HCT116 (cell line): ENCODE measurements around the gene GPR101. TPM values are rescaled to one million over a fixed set of nuclear protein-coding genes. Genes with fewer than 3 reads are reported as not detected.

Source experiments
- ATAC-seq: fragments of 200-7000 bp; cut with Tn5 transposase; 2 replicates; pipeline ENCODE4 v1.9.1; 2020; ENCODE audit warnings: mild to moderate bottlenecking, moderate library complexity
- BruUV-seq: library from RNA; stranded (reverse); fragments of 400-500 nt; replicated peaks from 2 replicates; lab custom pipeline; 2021; lab: Mats Ljungman, UMichigan
- CTCF ChIA-PET: fragments of 300-600 bp; sonication (Branson Sonifier 250); formaldehyde crosslinking; loops from one replicate; lab custom pipeline; 2021; ENCODE audit warnings: antibody characterized with exemption; lab: Charles Lee
- POLR2A ChIA-PET: fragments of 300-600, 350-600 bp; sonication (Branson Sonifier 250); formaldehyde crosslinking; loops from one replicate; lab custom pipeline; 2021; ENCODE audit warnings: antibody characterized with exemption; lab: Charles Lee
- RAD21 ChIA-PET, 2 experiments: fragments of 300-600 bp; sonication (Branson Sonifier 250); formaldehyde crosslinking; loops; one replicate each; lab custom pipeline; 2023; ENCODE audit warnings: low total read pairs in 2 of 2; ENCODE audit not compliant: uncharacterized antibody in 2 of 2, unreplicated experiment in 2 of 2, low non-redundant PET in 1 of 2; lab: Charles Lee
- DNase-seq: peaks from one replicate; pipeline ENCODE4 v3.0.0-alpha.2; 2010; ENCODE audit warnings: low read depth, low spot score
- H2AFZ ChIP-seq: fragments of 200-600 bp; shearing (Covaris generic), sonication (generic); 2 replicates; pipeline ENCODE4 v1.6.1; 2017; ENCODE audit warnings: low read depth, mixed run types, mixed read lengths, antibody characterized with exemption, low read length; ENCODE audit not compliant: poor library complexity, severe bottlenecking
- H3K27ac ChIP-seq: 2 replicates; pipeline ENCODE4 v1.5.1; 2012; ENCODE audit warnings: low read depth, low read length
- H3K27me3 ChIP-seq: fragments of 200-600 bp; sonication (generic); 2 replicates; pipeline ENCODE4 v1.6.1; 2016; ENCODE audit warnings: mixed run types, low read length, mixed read lengths; ENCODE audit not compliant: insufficient read depth
- H3K36me3 ChIP-seq, 2 experiments: fragments of 200-500 bp in 1 of 2; fragments of 200-600 bp in 1 of 2; sonication (Bioruptor generic) in 1 of 2; sonication (generic) in 1 of 2; 2 replicates each; pipeline versions ENCODE4 v1.5.1 to v1.6.1; 2014 to 2016; ENCODE audit warnings: low read length in 2 of 2, inconsistent platforms in 1 of 2, mixed read lengths in 1 of 2, mixed run types in 1 of 2; ENCODE audit not compliant: insufficient read depth in 2 of 2, control insufficient read depth in 1 of 2
- H3K4me1 ChIP-seq, 2 experiments: fragments of 200-600 bp in 1 of 2; sonication (generic) in 1 of 2; 2 replicates each; pipeline versions ENCODE4 v1.5.1 to v1.6.1; 2012 to 2017; ENCODE audit warnings: low read length in 2 of 2, inconsistent platforms in 1 of 2, mild to moderate bottlenecking in 1 of 2, mixed read lengths in 1 of 2, mixed run types in 1 of 2, moderate library complexity in 1 of 2; ENCODE audit not compliant: insufficient read depth in 2 of 2, control insufficient read depth in 1 of 2
- H3K4me2 ChIP-seq: fragments of 200-600 bp; sonication (generic); 2 replicates; pipeline ENCODE4 v1.6.1; 2017; ENCODE audit warnings: mixed run types, low read length, mixed read lengths
- H3K4me3 ChIP-seq, 2 experiments: fragments of 200-600 bp in 1 of 2; sonication (generic) in 1 of 2; replicated peaks in 1 of 2; 2 replicates each; pipeline ENCODE4 v1.5.1; 2011 to 2016; ENCODE audit warnings: low read length in 2 of 2, control low read depth in 1 of 2, low read depth in 1 of 2, mild to moderate bottlenecking in 1 of 2, mixed read lengths in 1 of 2, mixed run types in 1 of 2
- H3K79me2 ChIP-seq: fragments of 200-600 bp; sonication (generic); 2 replicates; pipeline ENCODE4 v1.6.1; 2017; ENCODE audit warnings: mild to moderate bottlenecking, mixed run types, low read length, moderate library complexity, mixed read lengths; ENCODE audit not compliant: insufficient read depth
- H3K9ac ChIP-seq: fragments of 200-600 bp; sonication (generic); 2 replicates; pipeline ENCODE4 v1.6.1; 2016; ENCODE audit warnings: low read length, mixed read lengths
- H3K9me2 ChIP-seq: fragments of 200-600 bp; sonication (generic), shearing (Covaris generic); 2 replicates; pipeline ENCODE4 v1.6.1; 2017; ENCODE audit warnings: mixed run types, mild to moderate bottlenecking, moderate library complexity; ENCODE audit not compliant: insufficient read depth
- H3K9me3 ChIP-seq, 2 experiments: fragments of 200-500 bp in 1 of 2; fragments of 200-600 bp in 1 of 2; sonication (Bioruptor generic) in 1 of 2; sonication (generic) in 1 of 2; 2 replicates each; pipeline ENCODE4 v1.6.1; 2014 to 2017; ENCODE audit warnings: low read length in 2 of 2, mixed read lengths in 2 of 2, inconsistent platforms in 1 of 2, low read depth in 1 of 2, mild to moderate bottlenecking in 1 of 2, mixed run types in 1 of 2, moderate library complexity in 1 of 2; ENCODE audit not compliant: control insufficient read depth in 1 of 2, insufficient read depth in 1 of 2
- H4K20me1 ChIP-seq: fragments of 200-600 bp; sonication (generic), shearing (Covaris generic); 2 replicates; pipeline ENCODE4 v1.6.1; 2017; ENCODE audit warnings: mixed run types, mild to moderate bottlenecking, moderate library complexity; ENCODE audit not compliant: insufficient read depth
- CBX3 ChIP-seq: IDR thresholded peaks from 2 replicates; pipeline ENCODE4 v1.6.1; 2012; ENCODE audit warnings: low read depth
- CEBPB ChIP-seq: IDR thresholded peaks from 2 replicates; pipeline ENCODE4 v1.6.1; 2012; ENCODE audit warnings: low read depth
- EGR1 ChIP-seq: IDR thresholded peaks from 2 replicates; pipeline ENCODE4 v1.6.1; 2012; ENCODE audit warnings: low read depth
- ELF1 ChIP-seq: IDR thresholded peaks from 2 replicates; pipeline ENCODE4 v1.6.1; 2012; ENCODE audit warnings: low read depth, borderline replicate concordance
- FOSL1 ChIP-seq: IDR thresholded peaks from 2 replicates; pipeline ENCODE4 v1.6.1; 2012; ENCODE audit warnings: low read depth
- MAX ChIP-seq: IDR thresholded peaks from 2 replicates; pipeline ENCODE4 v1.6.1; 2012
- RAD21 ChIP-seq: IDR thresholded peaks from 2 replicates; pipeline ENCODE4 v1.6.1; 2012; ENCODE audit warnings: low read depth, mild to moderate bottlenecking
- SIN3A ChIP-seq: IDR thresholded peaks from 2 replicates; pipeline ENCODE4 v1.6.1; 2012; ENCODE audit warnings: low read depth
- TCF7L2 ChIP-seq: IDR thresholded peaks from 2 replicates; pipeline ENCODE4 v1.7.0; 2011; ENCODE audit warnings: borderline replicate concordance, inconsistent platforms; ENCODE audit not compliant: insufficient read depth, insufficient read length; ENCODE audit errors: extremely low read depth
- YY1 ChIP-seq: IDR thresholded peaks from 2 replicates; pipeline ENCODE4 v1.6.1; 2011; ENCODE audit warnings: low read length, low read depth, moderate library complexity, mild to moderate bottlenecking; ENCODE audit not compliant: insufficient replicate concordance; ENCODE audit errors: extremely low read depth
- ZBTB33 ChIP-seq: IDR thresholded peaks from 2 replicates; pipeline ENCODE4 v1.6.1; 2011; ENCODE audit warnings: mild to moderate bottlenecking, low read length, moderate library complexity; ENCODE audit not compliant: insufficient replicate concordance; ENCODE audit errors: extremely low read depth
- ZFX ChIP-seq: fragments of 450-650 bp; IDR thresholded peaks from 2 replicates; pipeline ENCODE4 v1.6.1; 2017
- ZNF274 ChIP-seq: fragments of 200-500 bp; sonication (Bioruptor generic); IDR thresholded peaks from 2 replicates; pipeline ENCODE4 v1.6.1; 2014; ENCODE audit warnings: mild to moderate bottlenecking, low read depth, low read length, inconsistent platforms
- intact Hi-C: fragments of 100-400 bp; cut with micrococcal nuclease; formaldehyde crosslinking; loops from 2 replicates; pipeline ENCODE4 v1.10.0; 2022
- total RNA-seq: library from RNA; stranded (reverse); gene quantifications from one replicate; pipeline ENCODE4 v1.2.1, GENCODE V29; 2021; ENCODE audit not compliant: unreplicated experiment
- TF ChIP-seq, protein P1 (sequence below), 3 experiments: fragments of 200-600 bp in 1 of 3; sonication (generic) in 1 of 3; IDR thresholded peaks in 2 of 3; conservative IDR thresholded peaks in 1 of 3; 2 replicates each; pipeline ENCODE4 v1.5.1; 2012 to 2017; ENCODE audit warnings: low read depth in 2 of 3, low read length in 2 of 3, antibody characterized with exemption in 1 of 3, borderline replicate concordance in 1 of 3, control low read depth in 1 of 3, mild to moderate bottlenecking in 1 of 3, mixed read lengths in 1 of 3, mixed run types in 1 of 3, moderate library complexity in 1 of 3; ENCODE audit not compliant: insufficient read depth in 1 of 3
- TF ChIP-seq, protein P2 (sequence below): IDR thresholded peaks from 2 replicates; pipeline ENCODE4 v1.6.1; 2012

Gene GPR101
- total RNA-seq, 1 experiment from 2014 or later = not detected

DNA sequence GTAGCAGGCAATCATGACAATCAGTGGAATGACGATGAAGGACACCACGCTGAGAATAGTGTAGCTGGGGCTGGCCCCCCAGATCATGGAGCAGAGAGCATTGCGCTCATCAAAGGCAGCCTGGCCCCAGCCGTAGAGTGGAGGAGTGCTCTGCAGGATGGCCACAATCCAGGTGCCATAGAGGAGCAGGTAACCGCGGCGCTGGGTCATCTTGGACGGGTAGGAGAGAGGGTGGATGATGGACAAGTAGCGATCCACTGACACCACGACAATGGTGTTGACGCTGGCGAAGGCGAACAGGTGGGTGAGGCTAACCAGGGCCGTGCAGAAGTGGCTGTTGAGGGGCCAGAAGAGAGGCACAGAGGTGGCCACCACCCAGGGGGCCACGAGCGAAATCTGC, 2.8 kb downstream of the GPR101 start (continued):
- TF ChIP-seq YY1 = no peak
- no peak for TF ChIP-seq RAD21
- TF ChIP-seq CBX3 = no peak

GRCh38 chrX:137028699-137029098, 5.1 kb downstream of the GPR101 start:
- peaks cover 2% of the 10 kb centered on the region; the same call in 1 of the 2 replicates for H3K27me3 ChIP-seq
- no peaks in the 10 kb centered on the region for H3K79me2 ChIP-seq
- no peaks in the 10 kb centered on the region for H3K4me1 ChIP-seq
- ChIA-PET CTCF (no interaction called here), POLR2A (no interaction called here), RAD21 (no interaction called here)
- no peak overlapping the region for H3K4me3 ChIP-seq
- H3K36me3 ChIP-seq = no peaks in the 10 kb centered on the region
- no TSS peak for BruUV-seq
- H3K9me3 ChIP-seq = no peaks in the 10 kb centered on the region
- ATAC-seq (no peak), DNase-seq (no peak)
- no peak overlapping the region for H3K27ac ChIP-seq
- H3K4me2 ChIP-seq = no peak overlapping the region
- intact Hi-C loops = no loop called here
- H3K9ac ChIP-seq = no peak overlapping the region
- TF ChIP-seq CEBPB = no peak
- no peak for TF ChIP-seq ELF1
- TF ChIP-seq, protein P1, sequence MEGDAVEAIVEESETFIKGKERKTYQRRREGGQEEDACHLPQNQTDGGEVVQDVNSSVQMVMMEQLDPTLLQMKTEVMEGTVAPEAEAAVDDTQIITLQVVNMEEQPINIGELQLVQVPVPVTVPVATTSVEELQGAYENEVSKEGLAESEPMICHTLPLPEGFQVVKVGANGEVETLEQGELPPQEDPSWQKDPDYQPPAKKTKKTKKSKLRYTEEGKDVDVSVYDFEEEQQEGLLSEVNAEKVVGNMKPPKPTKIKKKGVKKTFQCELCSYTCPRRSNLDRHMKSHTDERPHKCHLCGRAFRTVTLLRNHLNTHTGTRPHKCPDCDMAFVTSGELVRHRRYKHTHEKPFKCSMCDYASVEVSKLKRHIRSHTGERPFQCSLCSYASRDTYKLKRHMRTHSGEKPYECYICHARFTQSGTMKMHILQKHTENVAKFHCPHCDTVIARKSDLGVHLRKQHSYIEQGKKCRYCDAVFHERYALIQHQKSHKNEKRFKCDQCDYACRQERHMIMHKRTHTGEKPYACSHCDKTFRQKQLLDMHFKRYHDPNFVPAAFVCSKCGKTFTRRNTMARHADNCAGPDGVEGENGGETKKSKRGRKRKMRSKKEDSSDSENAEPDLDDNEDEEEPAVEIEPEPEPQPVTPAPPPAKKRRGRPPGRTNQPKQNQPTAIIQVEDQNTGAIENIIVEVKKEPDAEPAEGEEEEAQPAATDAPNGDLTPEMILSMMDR (IDR thresholded peaks at IDR 0.05 in 2 of 3, conservative IDR thresholded peaks at IDR 0.05 in 1 of 3; ENCODE audit: borderline replicate concordance in 1 of 3, insufficient read depth in 1 of 3, low read depth in 2 of 3, low read length in 2 of 3) = no peak
- no peak for TF ChIP-seq EGR1
- TF ChIP-seq, protein P2, sequence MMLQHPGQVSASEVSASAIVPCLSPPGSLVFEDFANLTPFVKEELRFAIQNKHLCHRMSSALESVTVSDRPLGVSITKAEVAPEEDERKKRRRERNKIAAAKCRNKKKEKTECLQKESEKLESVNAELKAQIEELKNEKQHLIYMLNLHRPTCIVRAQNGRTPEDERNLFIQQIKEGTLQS = no peak
- TF ChIP-seq CBX3 = no peak
- no peak for TF ChIP-seq FOSL1
- TF ChIP-seq ZFX = no peak
- no peak for TF ChIP-seq ZBTB33
- no peak for TF ChIP-seq SIN3A
- no peak for TF ChIP-seq ZNF274
- TF ChIP-seq RAD21 = no peak
- TF ChIP-seq MAX = no peak
- TF ChIP-seq TCF7L2 = no peak
- no peak overlapping the region for H2AFZ ChIP-seq
- H4K20me1 ChIP-seq = no peaks in the 10 kb centered on the region
- no peaks in the 10 kb centered on the region for H3K9me2 ChIP-seq
